SKM-1 treated with dmso at 0.1 percent for 144 hours (cell line): ENCODE data around the gene FN3K.

Experiments
- DNase-seq: peaks from one replicate; lab custom pipeline; 2025; ENCODE audit not compliant: unreplicated experiment; lab: John Stamatoyannopoulos, UW

Gene FN3K

GRCh38 chr17:82703036-82703745, 32.2 kb upstream of the FN3K start:
- no peak for DNase-seq

GRCh38 chr17:82703935-82704865, 31.2 kb upstream of the FN3K start:
- DNase-seq: no peak

GRCh38 chr17:82704886-82705285, 30.5 kb upstream of the FN3K start:
- DNase-seq: no peak

- DNase-seq: no peak
Measured at GRCh38 chr17:82705756-82706155, 29.7 kb upstream of the FN3K start.

- no peak for DNase-seq
Measured at GRCh38 chr17:82709024-82709675, 26.3 kb upstream of the FN3K start.

GRCh38 chr17:82709676-82710498, 25.5 kb upstream of the FN3K start:
- no peak for DNase-seq

GRCh38 chr17:82710499-82711232, 24.7 kb upstream of the FN3K start:
- DNase-seq: no peak

GRCh38 chr17:82713071-82713723, 22.2 kb upstream of the FN3K start:
- DNase-seq: no peak

GRCh38 chr17:82716203-82717010, 19.0 kb upstream of the FN3K start, which contains the start of gene FN3KRP:
FN3KRP (plus strand) TSS chr17:82716706; CDS start chr17:82716756, 50 bp downstream.
- DNase-seq: peak; percentile 86

GRCh38 chr17:82718986-82719685, 16.3 kb upstream of the FN3K start:
- no peak for DNase-seq

- no peak for DNase-seq
Measured at GRCh38 chr17:82720204-82720603, 15.2 kb upstream of the FN3K start.

- no peak for DNase-seq
Measured at GRCh38 chr17:82722341-82723013, 12.9 kb upstream of the FN3K start.

GRCh38 chr17:82723169-82723807, 12.1 kb upstream of the FN3K start:
- no peak for DNase-seq

GRCh38 chr17:82726427-82726826, 9.0 kb upstream of the FN3K start:
- no peak for DNase-seq

- no peak for DNase-seq
Measured at GRCh38 chr17:82729479-82730260, 5.7 kb upstream of the FN3K start.

GRCh38 chr17:82732118-82732743, 3.2 kb upstream of the FN3K start:
- DNase-seq: no peak
